NCI-H748 (cell line): ENCODE results near the gene TTC8.
"Not testable (repeated sequence)": the region's sequence is repeated elsewhere in the genome, so short reads cannot be mapped to it uniquely, and the experiment has no call there.

Experiments
- DNase-seq: peaks from one replicate; lab custom pipeline; 2025; ENCODE audit not compliant: unreplicated experiment; lab: John Stamatoyannopoulos, UW

Gene TTC8

GRCh38 chr14:88823968-88824313, 510 bp upstream of the TTC8 start:
- DNase-seq: no peak

- no peak for DNase-seq
These were observed 617 bp downstream of the TTC8 start for GRCh38 chr14:88825078-88825458.

GRCh38 chr14:88825503-88825902, 1.1 kb downstream of the TTC8 start:
- DNase-seq: peak; percentile 17

- no peak for DNase-seq
These were observed 4.7 kb downstream of the TTC8 start for GRCh38 chr14:88829188-88829587.

GRCh38 chr14:88829685-88830302, 5.3 kb downstream of the TTC8 start:
- DNase-seq: no peak

GRCh38 chr14:88831284-88831683, 6.8 kb downstream of the TTC8 start:
- no peak for DNase-seq

GRCh38 chr14:88834883-88835431, 10.5 kb downstream of the TTC8 start:
- DNase-seq: no peak

- no peak for DNase-seq
These were observed 11.2 kb downstream of the TTC8 start for GRCh38 chr14:88835661-88836060.

- no peak for DNase-seq
These were observed 13.0 kb downstream of the TTC8 start for GRCh38 chr14:88837495-88837894.

GRCh38 chr14:88838015-88838414, 13.6 kb downstream of the TTC8 start:
- DNase-seq: no peak

GRCh38 chr14:88840926-88841325, 16.5 kb downstream of the TTC8 start:
- DNase-seq: no peak

- DNase-seq: no peak
These were observed 17.3 kb downstream of the TTC8 start for GRCh38 chr14:88841741-88842140.

GRCh38 chr14:88842414-88842813, 18.0 kb downstream of the TTC8 start:
- DNase-seq: no peak

- DNase-seq: no peak
These were observed 20.6 kb downstream of the TTC8 start for GRCh38 chr14:88844980-88845491.

GRCh38 chr14:88848571-88848970, 24.1 kb downstream of the TTC8 start:
- DNase-seq: no peak

GRCh38 chr14:88849716-88850115, 25.3 kb downstream of the TTC8 start:
- no peak for DNase-seq

- no peak for DNase-seq
These were observed 27.1 kb downstream of the TTC8 start for GRCh38 chr14:88851587-88851986.

- no peak for DNase-seq
These were observed 28.2 kb downstream of the TTC8 start for GRCh38 chr14:88852632-88853031.

GRCh38 chr14:88853129-88853528, 28.7 kb downstream of the TTC8 start:
- DNase-seq: no peak

GRCh38 chr14:88856786-88857366, 32.4 kb downstream of the TTC8 start:
- no peak for DNase-seq

- not testable (repeated sequence) for DNase-seq
These were observed 33.4 kb downstream of the TTC8 start for GRCh38 chr14:88857861-88858260.

- not testable (repeated sequence) for DNase-seq
These were observed 34.7 kb downstream of the TTC8 start for GRCh38 chr14:88859118-88859517.

GRCh38 chr14:88863167-88863566, 38.7 kb downstream of the TTC8 start:
- DNase-seq: no peak
